Measurements from ENCODE around the gene HPCA. TPM values are rescaled to one million over a fixed set of nuclear protein-coding genes. Genes with fewer than 3 reads are reported as not detected.

HPCA gene
- total RNA-seq, 1 experiment from 2014 or later: 1.2 TPM

- CTCF ChIA-PET: no interaction called here
Observed at GRCh38 chr1:32928285-32928684, 42.0 kb downstream of the HPCA start.

GRCh38 chr1:32928715-32929114, 42.4 kb downstream of the HPCA start:
- H3K36me3 ChIP-seq (ENCODE audit: control insufficient read depth, insufficient read depth, low read length): no peaks in the 10 kb centered on the region
- DNase-seq (ENCODE audit: low read depth, low spot score) (no peak), ATAC-seq (no peak)
- no TSS peak for BruUV-seq (replicated peaks)
- H3K9me3 ChIP-seq (ENCODE audit: control insufficient read depth, insufficient read depth, low read depth, low read length): no peaks in the 10 kb centered on the region
- CTCF ChIA-PET: no interaction called here
- H3K27me3 ChIP-seq (ENCODE audit: control insufficient read depth, insufficient read depth, low read length): no peaks in the 10 kb centered on the region
- H3K4me3 ChIP-seq (ENCODE audit: low read depth in 2 of 2, low read length in 2 of 2): no peak overlapping the region
- intact Hi-C loops (cut with micrococcal nuclease; ENCODE audit: unreplicated experiment): no loop called here
- in situ Hi-C loops (cut with HindIII; ENCODE audit: low pct_unique_long_range_greater_than_20kb, low sequenced_read_pairs): no loop called here
- peaks cover 3% of the 10 kb centered on the region; the same call in 1 of the 2 replicates for H3K4me1 ChIP-seq (ENCODE audit: control insufficient read depth, insufficient read depth, low read length)
- TF ChIP-seq CTCF (IDR thresholded peaks at IDR 0.05) (no peak), TCF7L2 (IDR thresholded peaks at IDR 0.05; ENCODE audit: low read depth, low read length) (no peak), REST (IDR thresholded peaks at IDR 0.05; ENCODE audit: insufficient read depth in 1 of 2, low read depth in 2 of 2, low read length in 1 of 2) (no peak), SIN3A (IDR thresholded peaks at IDR 0.05; ENCODE audit: borderline replicate concordance, insufficient read depth, low read depth, low read length) (no peak), POLR2AphosphoS5 (IDR thresholded peaks at IDR 0.05; ENCODE audit: low read depth, low read length) (no peak)
- POLR2A ChIA-PET: no interaction called here
- no peak overlapping the region for H3K27ac ChIP-seq (ENCODE audit: low read length)

More at GRCh38 chr1:32928285-32928684, 42.0 kb downstream of the HPCA start:
- POLR2A ChIA-PET: no interaction called here
- Histone ChIP-seq H3K27ac (ENCODE audit: low read length) (no peak overlapping the region), H3K36me3 (ENCODE audit: control insufficient read depth, insufficient read depth, low read length) (no peaks in the 10 kb centered on the region), H3K27me3 (ENCODE audit: control insufficient read depth, insufficient read depth, low read length) (no peaks in the 10 kb centered on the region), H3K4me1 (ENCODE audit: control insufficient read depth, insufficient read depth, low read length) (peaks cover 3% of the 10 kb centered on the region; the same call in 1 of the 2 replicates), H3K9me3 (ENCODE audit: control insufficient read depth, insufficient read depth, low read depth, low read length) (no peaks in the 10 kb centered on the region), H3K4me3 (ENCODE audit: low read depth in 2 of 2, low read length in 2 of 2) (no peak overlapping the region)
- intact Hi-C loops (cut with micrococcal nuclease; ENCODE audit: unreplicated experiment) (no loop called here), in situ Hi-C loops (cut with HindIII; ENCODE audit: low pct_unique_long_range_greater_than_20kb, low sequenced_read_pairs) (no loop called here)
- TF ChIP-seq CTCF (IDR thresholded peaks at IDR 0.05) (no peak), REST (IDR thresholded peaks at IDR 0.05; ENCODE audit: insufficient read depth in 1 of 2, low read depth in 2 of 2, low read length in 1 of 2) (no peak), SIN3A (IDR thresholded peaks at IDR 0.05; ENCODE audit: borderline replicate concordance, insufficient read depth, low read depth, low read length) (no peak), TCF7L2 (IDR thresholded peaks at IDR 0.05; ENCODE audit: low read depth, low read length) (no peak), POLR2AphosphoS5 (IDR thresholded peaks at IDR 0.05; ENCODE audit: low read depth, low read length) (no peak)
- ATAC-seq (no peak), DNase-seq (ENCODE audit: low read depth, low spot score) (no peak)
- BruUV-seq (replicated peaks): no TSS peak
